Duodenal mucosa (tissue), 2 donors: ENCODE data around the gene ACADSB.
A peak's percentile ranks its signal among the peaks of the same experiment; 100 is the strongest.

Source experiments
- H3K27ac ChIP-seq: one replicate; pipeline ENCODE4 v1.7.0; 2013; ENCODE audit warnings: low read depth, low read length
- H3K27me3 ChIP-seq, 2 donors: one replicate each; pipeline ENCODE4 v1.7.0; 2013; ENCODE audit warnings: low read length in 2 of 2, control low read depth in 1 of 2; ENCODE audit not compliant: insufficient read depth in 2 of 2, control insufficient read depth in 1 of 2
- H3K36me3 ChIP-seq, 2 donors: one replicate each; pipeline ENCODE4 v1.7.0; 2013; ENCODE audit warnings: low read length in 2 of 2, control low read depth in 1 of 2; ENCODE audit not compliant: insufficient read depth in 2 of 2, control insufficient read depth in 1 of 2
- H3K4me1 ChIP-seq, 2 donors: one replicate each; pipeline ENCODE4 v1.7.0; 2013; ENCODE audit warnings: low read length in 2 of 2, control low read depth in 1 of 2; ENCODE audit not compliant: insufficient read depth in 2 of 2, control insufficient read depth in 1 of 2
- H3K4me3 ChIP-seq, 2 donors: one replicate each; pipeline ENCODE4 v1.7.0; 2013; ENCODE audit warnings: low read length in 2 of 2, low read depth in 1 of 2
- H3K9ac ChIP-seq, 2 donors: one replicate each; pipeline ENCODE4 v1.7.0; 2013; ENCODE audit warnings: low read length in 2 of 2, low read depth in 1 of 2
- H3K9me3 ChIP-seq, 2 donors: one replicate each; pipeline ENCODE4 v1.7.0; 2013; ENCODE audit warnings: low read length in 2 of 2, control low read depth in 1 of 2; ENCODE audit not compliant: control insufficient read depth in 1 of 2

The ACADSB gene

GRCh38 chr10:123008355-123009104 is at the start of gene ACADSB, which contains the start of gene IKZF5:
ACADSB (plus strand) TSS chr10:123009006; CDS start chr10:123009030, 24 bp downstream.
IKZF5 (minus strand) TSS chr10:123008795; CDS start chr10:122998625, 10,170 bp downstream.
- Histone ChIP-seq H3K27me3 (no peaks in the 10 kb centered on the region), H3K4me1 (peaks cover 25 to 32% of the 10 kb centered on the region in 2 donors)

DNA sequence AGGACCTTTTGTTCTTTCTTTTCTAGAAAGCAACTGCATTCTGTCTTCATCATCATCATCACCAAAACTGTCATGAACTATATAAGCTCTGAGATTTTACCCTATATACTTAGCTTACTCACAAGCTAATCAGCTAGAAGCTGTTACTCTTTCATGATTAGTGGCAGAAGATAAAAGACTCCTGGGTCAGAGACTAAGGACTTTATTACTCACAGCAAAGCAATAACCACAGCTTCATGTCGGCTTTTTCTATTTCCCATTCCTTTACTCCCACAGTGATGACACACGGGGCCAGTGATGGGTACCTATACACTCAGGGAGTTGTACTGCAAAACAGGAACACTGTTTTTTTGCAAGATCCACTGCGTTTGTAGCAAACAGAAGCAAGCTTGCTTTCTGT is 46.4 kb upstream of the ACADSB start:
- H3K27me3 ChIP-seq: no peaks in the 10 kb centered on the region
- H3K9ac ChIP-seq: no peak overlapping the region
- no peak overlapping the region for H3K4me3 ChIP-seq
- H3K9me3 ChIP-seq: peaks cover 4 to 8% of the 10 kb centered on the region in 2 donors
- H3K36me3 ChIP-seq: no peaks in the 10 kb centered on the region
- H3K4me1 ChIP-seq: no peaks in the 10 kb centered on the region
- no peak overlapping the region for H3K27ac ChIP-seq

More at GRCh38 chr10:123008355-123009104, at the start of gene ACADSB, which contains the start of gene IKZF5:
- H3K27ac ChIP-seq: peak within 1 kb of the TSS; percentile 89
- peak within 1 kb of the TSS; percentile 82 to 92 for H3K4me3 ChIP-seq
- H3K9ac ChIP-seq: peak within 1 kb of the TSS; percentile 90 to 92
- H3K9me3 ChIP-seq: no peaks in the 10 kb centered on the region
- no peaks in the 10 kb centered on the region for H3K36me3 ChIP-seq

GRCh38 chr10:122966879-122967278 is 41.9 kb upstream of the ACADSB start:
- H3K9me3 ChIP-seq: peaks cover 4 to 10% of the 10 kb centered on the region in 2 donors
- H3K27ac ChIP-seq: no peak overlapping the region
- H3K4me3 ChIP-seq: no peak overlapping the region
- no peaks in the 10 kb centered on the region for H3K27me3 ChIP-seq
- no peak overlapping the region for H3K9ac ChIP-seq
- no peaks in the 10 kb centered on the region for H3K4me1 ChIP-seq
- no peaks in the 10 kb centered on the region for H3K36me3 ChIP-seq

DNA sequence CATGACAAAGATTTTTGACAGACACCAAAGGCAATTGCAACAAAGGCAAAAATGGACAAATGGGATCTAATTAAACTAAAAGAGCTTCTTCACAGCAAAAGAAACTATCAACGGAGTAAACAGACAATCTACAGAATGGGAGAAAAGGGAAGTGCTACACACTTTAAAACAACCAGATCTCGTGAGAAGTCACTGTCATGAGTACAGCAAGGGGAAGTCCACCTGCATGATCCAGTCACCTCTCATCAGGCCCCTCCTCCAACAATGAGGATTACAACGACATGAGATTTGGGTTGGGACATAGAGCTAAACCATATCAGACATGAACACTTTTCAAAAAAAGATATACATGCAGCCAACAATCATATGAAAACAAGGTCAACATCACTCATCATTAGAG is 40.1 kb upstream of the ACADSB start:
- Histone ChIP-seq H3K4me1 (no peaks in the 10 kb centered on the region), H3K9ac (no peak overlapping the region), H3K27me3 (no peaks in the 10 kb centered on the region), H3K9me3 (peaks cover 4 to 10% of the 10 kb centered on the region in 2 donors), H3K4me3 (no peak overlapping the region), H3K36me3 (no peaks in the 10 kb centered on the region), H3K27ac (no peak overlapping the region)

- Histone ChIP-seq H3K27ac (no peak overlapping the region), H3K9ac (no peak overlapping the region), H3K4me3 (no peak overlapping the region), H3K4me1 (no peaks in the 10 kb centered on the region), H3K27me3 (peaks cover 0 to 5% of the 10 kb centered on the region in 2 donors), H3K9me3 (no peaks in the 10 kb centered on the region), H3K36me3 (no peaks in the 10 kb centered on the region)
These were observed 34.8 kb upstream of the ACADSB start for GRCh38 chr10:122974023-122974422.

- H3K9me3 ChIP-seq: no peaks in the 10 kb centered on the region
- no peaks in the 10 kb centered on the region for H3K36me3 ChIP-seq
- H3K27ac ChIP-seq: no peak overlapping the region
- peaks cover under 1% of the 10 kb centered on the region in 2 donors for H3K4me1 ChIP-seq
- H3K9ac ChIP-seq: no peak overlapping the region
- no peak overlapping the region for H3K4me3 ChIP-seq
- peaks cover 0 to 5% of the 10 kb centered on the region in 2 donors for H3K27me3 ChIP-seq
These were observed 34.2 kb upstream of the ACADSB start for GRCh38 chr10:122974543-122975064.

DNA sequence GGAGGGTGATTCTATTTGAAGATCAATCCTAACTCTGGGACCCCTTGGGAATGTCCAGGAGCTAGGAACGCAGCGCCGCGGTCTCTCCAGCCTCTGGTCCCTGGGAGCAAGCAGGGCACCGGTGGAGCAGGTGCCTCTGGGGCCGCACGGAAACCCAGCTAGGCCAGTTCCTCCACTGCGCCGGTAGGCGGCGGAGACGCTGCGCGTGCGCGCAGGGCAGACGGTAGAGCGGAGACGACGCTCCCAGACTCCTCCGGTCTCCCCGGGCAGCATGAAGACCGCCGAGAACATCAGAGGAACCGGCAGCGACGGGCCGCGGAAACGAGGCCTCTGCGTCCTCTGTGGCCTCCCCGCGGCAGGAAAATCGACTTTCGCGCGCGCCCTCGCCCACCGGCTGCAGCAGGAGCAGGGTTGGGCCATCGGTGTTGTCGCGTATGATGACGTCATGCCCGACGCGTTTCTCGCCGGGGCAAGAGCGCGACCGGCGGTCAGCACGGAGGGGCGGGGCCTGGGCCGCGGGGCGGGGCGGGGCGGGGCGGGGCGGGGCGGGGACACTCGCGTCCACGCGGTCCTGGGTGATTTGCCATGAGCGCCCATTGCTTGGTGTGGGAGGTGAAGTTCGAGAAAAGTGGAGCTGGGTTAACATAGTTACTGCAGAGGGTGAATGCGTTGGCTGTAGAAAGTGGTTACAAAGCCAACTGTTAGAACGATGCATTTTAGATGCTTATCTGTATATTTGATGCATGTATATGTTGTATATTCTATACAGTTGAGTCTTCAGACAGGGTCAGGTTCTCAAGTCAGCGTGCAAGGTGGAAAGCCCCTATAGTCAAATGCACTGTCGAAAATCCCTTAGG is 28.4 kb upstream of the ACADSB start, which contains the start of gene PSTK:
PSTK (plus strand) TSS at position 193 of the 857 bp plus-strand sequence; CDS start at position 272, 79 bp downstream.
- H3K4me3 ChIP-seq: peak within 1 kb of the TSS; percentile 81 to 85
- H3K9ac ChIP-seq: peak within 1 kb of the TSS; percentile 72 to 89
- no peaks in the 10 kb centered on the region for H3K36me3 ChIP-seq
- peaks cover 0 to 5% of the 10 kb centered on the region in 2 donors for H3K27me3 ChIP-seq
- H3K4me1 ChIP-seq: peaks cover 8 to 9% of the 10 kb centered on the region in 2 donors
- H3K9me3 ChIP-seq: no peaks in the 10 kb centered on the region
- H3K27ac ChIP-seq: peak within 1 kb of the TSS; percentile 97

DNA sequence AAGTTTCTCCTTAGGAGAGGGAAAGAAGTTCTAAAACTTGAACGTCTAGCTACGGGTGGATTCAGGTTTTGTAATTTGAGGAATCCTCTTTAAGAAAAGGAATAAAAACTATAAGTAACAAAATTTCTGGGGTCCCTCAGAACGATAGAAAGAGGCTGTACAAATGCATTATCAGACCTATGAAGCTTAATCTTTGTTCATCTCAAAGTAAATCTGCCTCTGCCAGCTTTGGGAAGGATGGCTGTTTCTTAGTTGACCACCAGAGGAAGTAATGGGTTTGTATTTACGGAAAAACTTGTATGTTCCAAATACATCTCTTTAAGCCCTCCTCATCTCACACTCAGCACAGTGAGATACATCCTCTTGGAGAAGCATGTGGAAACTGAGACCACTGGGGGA is 27.7 kb upstream of the ACADSB start:
- Histone ChIP-seq H3K4me1 (peaks cover 8 to 9% of the 10 kb centered on the region in 2 donors), H3K9me3 (no peaks in the 10 kb centered on the region), H3K36me3 (no peaks in the 10 kb centered on the region), H3K9ac (peak overlapping the region in 1 of 2 donors; percentile 9), H3K4me3 (peak overlapping the region; percentile 81 to 85), H3K27me3 (peaks cover 0 to 5% of the 10 kb centered on the region in 2 donors), H3K27ac (no peak overlapping the region)

DNA sequence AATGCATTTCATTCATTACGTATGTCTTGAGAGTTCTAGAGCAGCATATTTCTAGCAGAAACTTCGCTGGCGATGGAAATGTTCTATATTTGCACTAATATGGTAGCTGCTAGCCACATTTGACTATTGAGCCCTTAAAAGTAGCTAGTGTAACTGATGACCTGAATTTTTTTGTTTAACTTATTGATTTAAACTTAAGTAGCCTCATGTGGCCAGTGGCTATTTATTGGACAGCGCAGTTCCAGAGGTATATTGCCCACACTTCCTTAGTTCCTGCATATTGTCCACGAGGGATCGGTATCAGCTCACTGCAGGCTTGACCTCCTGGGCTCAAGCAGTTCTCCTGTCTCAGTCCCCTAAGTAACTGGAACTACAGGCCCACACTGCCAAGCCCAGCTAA is 24.9 kb upstream of the ACADSB start:
- Histone ChIP-seq H3K4me3 (no peak overlapping the region), H3K27ac (no peak overlapping the region), H3K27me3 (no peaks in the 10 kb centered on the region), H3K9ac (no peak overlapping the region), H3K36me3 (peaks cover 0 to 3% of the 10 kb centered on the region in 2 donors), H3K9me3 (no peaks in the 10 kb centered on the region), H3K4me1 (peaks cover 8 to 9% of the 10 kb centered on the region in 2 donors)
